HG03108 (cell line): ENCODE measurements around the gene TMEM132D.
"Not testable (repeated sequence)": the region's sequence is repeated elsewhere in the genome, so short reads cannot be mapped to it uniquely, and the experiment has no call there.

Source experiments
- ATAC-seq: cut with Tn5 transposase; IDR thresholded peaks from one replicate; pipeline ENCODE4 v1.9.1; 2021; ENCODE audit warnings: moderate library complexity; ENCODE audit not compliant: unreplicated experiment

Gene TMEM132D

GRCh38 chr12:129080821-129081220 lies 823.0 kb downstream of the TMEM132D start:
- no peak for ATAC-seq

DNA sequence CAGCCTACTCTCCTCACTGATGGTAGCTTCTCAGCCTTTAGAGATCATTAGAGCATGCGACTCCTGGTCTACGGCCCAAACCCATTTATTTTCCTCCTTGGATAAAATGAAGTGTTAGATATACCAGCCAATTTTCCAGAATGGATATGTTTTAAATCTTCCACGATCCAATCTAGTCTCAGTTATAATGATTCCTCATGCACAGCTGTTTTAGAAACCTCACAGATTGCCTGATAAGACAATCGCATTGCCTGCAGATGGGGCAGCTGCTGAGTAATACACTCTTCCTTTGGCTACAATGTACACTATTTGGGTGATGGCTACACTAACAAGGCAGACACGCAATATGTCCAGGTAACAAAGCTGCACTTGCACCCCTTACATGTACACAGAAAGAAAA lies 823.4 kb downstream of the TMEM132D start:
- ATAC-seq, result no peak

DNA sequence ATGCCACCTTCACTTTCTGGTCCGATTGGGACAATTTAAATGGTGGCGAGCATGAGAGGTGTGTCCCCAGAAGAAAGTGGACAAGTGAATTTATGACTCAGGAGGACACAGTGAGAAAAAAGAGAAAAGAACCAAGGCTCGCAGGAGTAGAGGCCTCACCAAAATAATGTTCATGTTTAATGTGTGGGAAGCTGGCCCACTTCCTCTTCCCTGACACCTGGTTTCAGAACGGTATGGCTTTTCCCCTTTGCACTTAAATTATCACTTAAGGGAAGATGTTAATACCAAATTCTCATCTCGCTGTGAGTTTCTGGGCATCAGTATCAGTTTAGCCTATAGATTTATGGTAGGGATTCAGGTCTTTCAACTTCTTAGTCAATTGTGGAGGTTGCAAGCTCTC lies 824.1 kb downstream of the TMEM132D start:
- ATAC-seq, result no peak

DNA sequence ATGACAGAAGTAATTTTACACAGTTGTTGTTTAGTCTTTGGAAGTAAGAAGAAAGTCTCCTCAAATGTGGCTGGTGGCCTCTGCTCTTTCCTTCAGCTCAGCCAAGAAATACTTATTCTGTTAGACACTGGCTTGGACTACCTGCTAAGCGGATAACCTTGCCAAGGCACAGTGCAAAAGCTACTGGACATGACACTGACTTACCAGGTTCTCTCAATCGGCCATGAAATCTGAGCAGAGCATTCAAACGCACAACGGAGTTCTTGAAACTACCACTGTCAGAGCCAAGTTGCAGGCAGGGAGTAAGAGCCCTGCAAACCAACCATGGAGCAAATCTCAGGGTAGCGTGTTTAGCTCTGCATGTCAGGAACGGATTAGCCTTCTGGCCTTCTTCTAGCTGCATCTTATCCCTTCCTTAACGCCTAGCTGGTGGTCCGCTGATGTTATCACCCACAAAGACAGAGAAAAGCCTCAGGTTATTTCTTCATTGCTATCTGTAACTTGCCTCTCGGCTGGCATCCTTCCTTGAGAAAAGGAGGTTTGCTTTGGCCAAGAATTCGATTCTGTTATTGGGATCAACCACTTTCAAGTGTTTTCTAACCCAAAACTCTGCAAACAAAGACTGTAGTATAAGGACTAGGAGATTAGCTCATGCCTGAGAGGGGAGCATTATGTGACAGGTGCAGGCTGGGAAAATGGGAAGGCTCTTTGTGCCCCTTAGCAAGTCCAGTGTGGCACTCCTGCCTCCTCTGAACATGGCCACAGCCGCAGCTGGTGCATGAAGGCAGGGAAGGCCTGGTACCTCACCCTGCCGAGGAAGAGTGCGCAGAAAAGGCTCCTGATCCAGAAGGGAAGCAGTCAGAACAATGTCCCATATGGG lies 827.1 kb downstream of the TMEM132D start:
- ATAC-seq, result no peak

GRCh38 chr12:129075460-129076208 lies 828.2 kb downstream of the TMEM132D start:
- no peak for ATAC-seq

- ATAC-seq, result no peak
Measured at GRCh38 chr12:129074379-129074778, 829.4 kb downstream of the TMEM132D start.

DNA sequence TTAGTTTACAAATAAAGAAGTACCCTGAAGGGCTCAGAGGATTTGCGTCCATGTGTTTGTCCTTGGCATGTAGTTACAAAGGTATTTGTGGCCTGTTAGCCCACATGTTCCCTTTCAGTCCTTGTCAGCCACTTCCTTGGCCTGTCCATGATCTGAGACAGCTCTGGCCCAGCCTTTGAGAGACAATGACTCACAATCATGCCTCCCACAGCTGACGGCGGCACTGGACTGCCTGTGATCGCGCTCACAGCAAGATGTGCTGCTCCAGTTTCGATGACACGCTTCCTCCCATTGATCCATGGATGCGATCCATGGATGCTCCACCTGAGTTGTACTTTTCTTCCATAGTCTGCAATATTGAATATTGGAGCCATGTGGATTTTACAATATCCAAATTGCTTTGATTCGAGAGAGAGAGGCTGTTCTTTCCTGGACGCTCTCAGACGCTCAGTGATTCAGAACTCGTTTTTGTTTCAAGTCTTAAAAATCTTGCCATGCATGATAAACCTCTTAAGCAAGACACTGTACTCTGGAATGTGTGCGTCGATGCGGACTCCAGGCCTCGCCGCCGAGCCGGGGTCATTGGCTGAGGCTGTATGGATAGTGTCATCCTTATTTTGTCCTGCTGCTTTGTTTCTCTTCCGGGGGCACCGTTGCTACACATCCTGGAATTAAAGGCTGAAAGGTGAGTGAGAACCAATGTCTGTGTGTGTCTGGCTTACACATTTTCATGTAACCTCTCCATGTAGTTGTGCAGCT lies 830.5 kb downstream of the TMEM132D start:
- ATAC-seq, result no peak

- no peak for ATAC-seq
Measured at GRCh38 chr12:129071362-129071761, 832.5 kb downstream of the TMEM132D start.

- no peak for ATAC-seq
Measured at GRCh38 chr12:129069886-129070285, 833.9 kb downstream of the TMEM132D start.

- ATAC-seq, result no peak
Measured at GRCh38 chr12:129068684-129069083, 835.1 kb downstream of the TMEM132D start.

GRCh38 chr12:129067491-129067890 lies 836.3 kb downstream of the TMEM132D start:
- ATAC-seq, result no peak

- ATAC-seq, result no peak
Measured at GRCh38 chr12:129064209-129064855, 839.5 kb downstream of the TMEM132D start.

- no peak for ATAC-seq
Measured at GRCh38 chr12:129063600-129063999, 840.2 kb downstream of the TMEM132D start.

DNA sequence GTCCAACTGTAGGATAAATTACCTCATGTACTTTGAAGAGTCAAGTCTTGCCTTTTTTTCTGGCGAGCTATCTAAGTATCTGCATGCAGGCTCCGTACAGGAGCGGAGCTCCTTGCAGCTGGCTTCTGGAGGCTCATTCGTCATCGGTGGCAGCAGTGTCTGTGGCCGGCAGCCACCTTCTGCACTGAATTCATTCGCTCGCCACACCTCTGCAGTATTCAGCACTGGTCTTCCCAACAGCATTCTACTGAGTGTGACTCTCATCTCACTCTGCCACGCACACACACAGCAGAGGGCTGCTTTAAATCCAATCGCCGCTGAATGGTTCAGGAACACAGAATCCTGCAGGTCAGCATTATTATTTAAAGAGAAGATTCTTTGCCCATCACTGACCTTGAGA lies 850.6 kb downstream of the TMEM132D start:
- no peak for ATAC-seq

GRCh38 chr12:129052373-129052772 lies 851.5 kb downstream of the TMEM132D start:
- ATAC-seq, result no peak

DNA sequence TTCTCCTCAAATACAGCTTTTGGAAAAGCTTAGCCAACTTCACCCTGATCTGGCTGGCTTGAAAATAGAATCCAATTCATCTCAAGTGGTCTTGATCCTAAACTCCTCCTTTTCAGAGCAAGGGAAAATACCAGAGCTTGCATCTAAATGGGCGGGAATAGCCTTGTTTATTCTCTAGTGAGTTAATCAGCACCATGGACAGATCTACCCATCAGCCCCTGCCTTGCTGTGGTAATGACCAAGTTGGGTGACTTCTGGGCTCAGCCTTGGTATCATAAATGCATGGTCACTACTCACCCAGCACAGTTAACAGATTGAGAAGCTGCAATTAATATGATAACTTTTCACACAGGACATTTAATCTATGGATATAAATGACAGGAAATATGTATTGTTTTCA lies 853.9 kb downstream of the TMEM132D start:
- ATAC-seq, result no peak

DNA sequence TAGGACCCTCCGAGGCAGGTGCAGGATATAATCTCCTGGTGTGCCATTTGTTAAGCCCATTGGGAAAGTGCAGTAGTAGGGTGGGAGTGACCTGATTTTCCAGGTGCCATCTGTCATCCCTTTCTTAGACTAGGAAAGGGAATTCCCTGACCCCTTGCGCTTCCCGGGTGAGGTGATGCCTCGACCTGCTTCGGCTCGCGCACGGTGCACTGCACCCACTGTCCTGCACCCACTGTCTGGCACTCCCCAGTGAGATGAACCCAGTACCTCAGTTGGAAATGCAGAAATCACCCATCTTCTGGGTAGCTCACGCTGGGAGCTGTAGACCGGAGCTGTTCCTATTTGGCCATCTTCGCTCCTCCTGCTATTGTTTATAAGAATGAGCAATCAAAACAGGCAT lies 860.5 kb downstream of the TMEM132D start:
- not testable (repeated sequence) for ATAC-seq

DNA sequence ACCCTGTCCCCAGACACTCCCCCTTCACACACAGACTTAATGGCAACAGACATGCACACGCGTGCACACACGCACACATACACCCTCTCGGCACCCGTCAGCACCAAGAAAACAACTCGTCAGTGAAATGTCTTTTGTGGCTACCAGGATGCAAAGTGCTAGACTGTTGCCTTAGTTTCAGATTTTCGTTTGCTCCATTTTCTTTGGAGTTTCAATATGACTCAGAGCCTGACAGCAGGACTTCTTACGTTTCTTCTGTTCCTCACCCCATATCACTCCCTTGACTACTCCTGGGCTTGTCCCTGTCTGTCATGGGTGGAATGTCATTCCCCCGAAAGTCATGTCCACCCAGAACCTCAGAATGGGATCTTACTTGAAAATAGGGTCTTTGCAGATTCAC lies 867.7 kb downstream of the TMEM132D start:
- no peak for ATAC-seq

- no peak for ATAC-seq
Measured at GRCh38 chr12:129034558-129035289, 869.1 kb downstream of the TMEM132D start.

DNA sequence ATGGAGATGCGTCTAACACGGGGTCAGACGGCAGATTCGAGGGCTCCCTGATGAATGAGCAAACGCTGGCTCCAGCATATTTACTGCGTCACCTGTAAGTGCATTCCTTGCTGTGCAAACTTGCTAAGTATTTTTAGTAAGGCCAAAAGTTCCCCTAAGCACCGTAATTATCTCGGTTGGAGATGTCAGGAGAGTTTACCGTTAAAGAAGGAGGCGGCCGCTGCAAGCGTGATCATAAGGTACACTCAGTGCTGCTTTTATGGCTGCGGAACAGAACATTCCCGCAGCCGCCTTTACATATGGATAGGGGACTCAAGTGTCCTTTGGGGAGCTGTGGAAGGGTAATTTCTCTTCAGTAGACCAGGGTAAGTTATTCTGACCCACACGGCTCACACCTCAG lies 875.0 kb downstream of the TMEM132D start:
- no peak for ATAC-seq
